HG03558 (cell line): ENCODE measurements around the gene CCDC68.

ENCODE experiments used
- ATAC-seq: cut with Tn5 transposase; IDR thresholded peaks from one replicate; pipeline ENCODE4 v1.9.1; 2021; ENCODE audit warnings: moderate number of reproducible peaks; ENCODE audit not compliant: unreplicated experiment; ENCODE audit errors: extremely low read depth

Gene CCDC68

DNA sequence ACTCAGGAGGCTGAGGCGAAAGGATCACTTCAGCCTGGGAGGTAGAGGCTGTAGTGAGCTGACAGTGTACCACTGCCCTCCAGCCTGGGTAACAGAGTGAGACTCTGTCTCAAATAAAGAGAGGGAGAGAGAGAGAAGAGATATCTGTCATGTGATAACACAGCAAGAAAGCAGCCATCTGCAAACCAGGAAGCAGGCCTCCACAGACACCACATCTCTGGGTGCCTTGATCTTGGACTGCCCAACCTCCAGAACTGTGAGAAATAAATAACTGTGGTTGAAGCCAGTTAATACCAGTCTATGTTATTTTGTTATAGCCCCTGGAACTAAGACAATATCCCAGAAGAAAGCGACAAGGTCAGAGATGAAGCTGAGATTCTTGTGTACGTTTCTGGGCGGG, 2.6 kb upstream of the CCDC68 start:
- ATAC-seq = no peak

DNA sequence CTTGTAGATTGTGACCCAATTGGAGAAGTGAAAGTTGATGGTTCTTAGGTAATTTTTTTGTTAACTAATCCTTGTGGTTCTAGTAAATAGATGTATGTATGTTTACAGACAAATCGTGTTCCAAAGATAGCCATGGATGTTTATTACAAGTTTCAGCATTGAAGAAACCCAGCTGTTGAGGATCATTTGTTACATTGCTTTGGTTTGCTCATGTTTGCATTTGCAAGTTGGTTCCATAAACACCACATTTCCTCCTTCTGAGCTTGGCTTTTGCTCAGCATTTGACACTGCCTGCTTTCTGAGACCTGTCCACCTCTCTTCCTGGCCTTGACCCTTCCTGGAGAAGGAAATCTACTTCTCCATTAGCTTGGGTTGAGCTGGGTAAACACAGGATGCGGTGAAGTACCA, 1.8 kb upstream of the CCDC68 start:
- no peak for ATAC-seq

DNA sequence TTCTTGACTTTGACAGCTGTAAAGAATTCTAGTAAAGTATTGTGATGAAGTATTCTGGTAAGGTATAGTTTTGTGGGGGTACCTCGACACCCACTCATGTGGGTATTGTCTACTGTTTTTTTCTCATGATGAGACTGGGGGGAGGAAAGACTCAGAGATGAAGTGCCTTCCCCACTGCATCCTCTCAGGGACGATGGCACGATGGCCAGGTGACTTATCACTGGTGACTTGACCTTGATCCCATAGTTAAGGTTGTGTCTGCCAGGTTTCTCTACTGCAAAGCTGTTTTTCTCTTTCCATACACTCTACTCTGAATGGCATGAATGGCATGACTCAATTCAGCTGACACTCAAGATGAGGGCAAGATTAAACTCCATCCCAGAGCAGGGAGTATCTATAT, 936 bp upstream of the CCDC68 start:
- no peak for ATAC-seq

DNA sequence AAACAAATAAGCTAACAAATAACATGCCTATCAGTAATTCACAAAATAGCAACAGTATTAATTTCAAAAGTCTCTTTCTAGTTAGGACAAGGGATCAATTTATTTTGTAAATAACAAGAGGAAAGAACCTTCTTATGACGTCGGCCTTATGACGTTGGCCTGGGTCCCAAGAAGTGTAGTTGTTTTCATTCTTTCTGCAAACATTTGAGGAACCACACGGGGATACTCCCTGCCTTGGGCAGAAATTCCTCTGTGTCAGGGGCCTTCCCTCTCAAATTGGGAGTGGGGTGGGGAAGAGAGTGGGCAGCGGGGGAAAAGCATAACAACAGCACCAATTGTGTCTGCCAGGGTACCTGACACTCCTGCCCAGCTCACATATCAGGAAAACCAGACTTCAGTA, 1.3 kb downstream of the CCDC68 start:
- ATAC-seq = no peak

DNA sequence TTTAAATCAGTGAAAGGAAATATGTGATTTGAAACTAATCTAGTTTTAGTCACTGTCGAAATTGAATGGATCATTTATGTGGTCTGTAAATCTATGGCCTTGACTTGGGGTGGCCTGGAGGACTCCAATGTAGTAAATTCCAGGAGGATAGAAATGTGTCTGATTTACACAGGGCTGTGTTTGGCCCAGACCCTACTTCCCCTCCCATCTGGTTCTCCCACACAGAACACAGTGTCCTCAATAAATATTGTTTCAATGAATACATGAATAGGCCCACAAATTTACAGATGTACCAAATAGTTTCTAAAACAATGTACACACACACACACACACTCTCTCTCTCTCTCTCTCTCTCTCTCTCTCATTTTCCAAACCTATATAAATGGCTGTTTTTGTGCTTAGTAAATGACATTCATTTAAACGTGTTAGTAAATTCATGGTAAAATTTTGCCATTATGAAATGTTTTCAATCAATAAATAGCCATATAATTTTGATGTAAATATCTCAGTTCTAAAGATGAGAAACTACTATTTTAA, 1.9 kb downstream of the CCDC68 start:
- ATAC-seq = no peak

DNA sequence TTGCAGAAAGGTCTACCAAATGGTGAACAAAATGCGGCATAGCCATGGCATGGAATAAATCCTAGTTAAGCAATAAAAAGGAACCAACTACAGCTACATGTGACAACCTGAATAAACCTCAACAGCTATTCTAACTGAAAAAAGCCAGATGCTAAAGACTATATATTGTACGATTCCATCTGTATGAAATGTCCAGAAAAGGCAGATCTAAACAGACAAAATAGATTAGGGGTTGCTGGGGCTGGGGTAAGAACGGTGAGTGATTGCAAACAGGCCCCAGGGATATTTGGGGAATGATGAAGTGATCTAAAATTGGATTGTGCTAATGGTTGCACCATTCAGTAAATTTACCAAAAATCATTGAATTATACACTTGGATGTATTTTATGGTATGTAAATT, 2.8 kb downstream of the CCDC68 start:
- ATAC-seq = no peak

DNA sequence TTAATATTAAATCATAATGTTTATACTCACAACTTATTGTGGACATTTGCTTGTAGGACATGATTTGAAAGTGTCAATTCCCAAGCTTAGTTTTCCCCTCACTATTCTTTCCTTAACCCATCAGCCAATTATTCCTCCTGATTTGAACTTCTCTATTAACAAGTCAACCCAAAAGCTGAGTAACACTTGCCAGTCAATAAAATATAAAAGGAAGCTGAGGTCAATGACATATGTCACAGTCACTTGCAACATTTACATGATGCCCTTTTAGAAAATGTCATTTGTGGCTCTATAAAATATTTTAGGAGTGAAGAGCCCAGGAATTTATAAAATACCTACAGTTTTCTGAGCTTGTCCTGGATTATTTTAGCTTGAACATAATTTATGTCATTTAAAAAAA, 7.2 kb downstream of the CCDC68 start:
- no peak for ATAC-seq

DNA sequence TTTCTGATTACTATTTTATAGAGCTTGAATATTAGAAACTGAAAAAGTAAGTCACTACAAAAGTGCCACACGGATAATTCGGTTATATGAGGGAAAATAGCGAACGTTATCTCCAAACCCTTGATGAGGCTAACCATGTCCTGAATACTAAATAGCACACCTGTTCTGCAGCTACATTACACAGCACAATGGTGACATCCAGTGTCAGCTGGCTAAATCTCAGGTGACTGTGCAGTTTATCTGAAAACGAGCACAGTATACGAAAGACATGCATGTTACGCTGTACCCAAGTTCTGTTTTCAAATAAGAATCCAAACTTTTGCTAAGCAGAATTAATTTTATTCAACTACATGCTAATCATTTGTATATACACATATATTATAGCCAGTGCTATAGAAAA, 9.0 kb downstream of the CCDC68 start:
- no peak for ATAC-seq

DNA sequence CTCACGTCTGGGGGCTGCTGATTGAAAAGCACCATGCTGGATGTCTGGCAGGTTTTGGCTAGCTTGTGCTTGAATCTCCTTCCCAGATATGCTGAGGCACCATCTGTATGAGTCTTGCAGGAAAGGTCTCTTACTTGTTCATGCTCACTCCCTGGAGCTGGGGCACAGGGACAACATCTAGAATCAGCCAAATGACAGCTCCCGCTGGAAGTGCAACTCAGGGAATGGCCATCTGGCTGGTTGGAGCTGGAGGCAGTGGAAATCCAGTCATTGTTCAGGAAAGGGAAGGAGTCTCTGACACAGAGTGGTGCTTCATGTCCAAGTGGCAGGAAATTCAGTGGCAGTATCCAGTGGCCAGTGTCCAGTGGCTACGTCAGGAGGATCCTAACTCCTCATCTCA, 9.7 kb downstream of the CCDC68 start:
- ATAC-seq = no peak

DNA sequence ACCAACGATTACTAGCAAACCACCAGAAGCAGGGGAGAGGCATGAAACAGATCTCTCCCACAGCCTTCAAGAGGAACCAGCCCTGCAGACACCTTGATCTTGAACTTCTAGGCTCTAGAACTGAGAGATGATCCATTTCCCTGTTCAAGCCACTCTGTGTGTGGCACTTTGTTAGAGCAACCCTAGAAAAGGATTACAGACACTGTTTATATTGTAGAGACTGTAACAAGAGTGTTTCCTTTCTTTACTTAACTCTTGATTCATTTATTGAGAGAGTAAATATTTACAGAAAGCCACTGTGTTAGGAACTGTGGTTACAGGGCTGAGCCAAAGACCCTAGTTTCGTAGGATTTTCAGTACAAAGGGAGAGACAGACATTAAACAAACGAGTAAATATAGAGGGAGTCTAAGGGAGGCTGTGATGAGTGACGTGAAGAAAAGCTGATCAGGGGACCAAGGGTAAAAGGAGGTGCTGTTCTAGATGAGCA, 10.9 kb downstream of the CCDC68 start:
- no peak for ATAC-seq

DNA sequence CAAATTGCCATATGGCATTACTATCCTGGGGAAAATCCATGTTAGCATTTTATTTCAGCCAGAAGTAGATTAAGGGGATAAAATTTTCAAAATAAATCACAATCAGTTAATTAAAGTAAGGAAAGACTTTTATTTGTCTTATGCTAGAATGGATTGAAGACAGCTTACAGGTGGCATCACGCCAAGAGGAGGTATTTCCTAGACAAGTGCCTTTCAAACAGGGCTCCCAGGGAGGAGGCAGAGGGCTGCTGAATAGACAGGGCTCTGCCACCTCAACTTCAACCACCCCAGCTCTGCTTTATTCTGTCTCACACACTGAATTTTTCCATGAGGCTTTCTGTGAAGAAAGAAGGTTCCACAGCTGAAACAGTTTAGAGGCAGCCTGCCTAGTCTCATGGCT, 12.2 kb downstream of the CCDC68 start:
- no peak for ATAC-seq

DNA sequence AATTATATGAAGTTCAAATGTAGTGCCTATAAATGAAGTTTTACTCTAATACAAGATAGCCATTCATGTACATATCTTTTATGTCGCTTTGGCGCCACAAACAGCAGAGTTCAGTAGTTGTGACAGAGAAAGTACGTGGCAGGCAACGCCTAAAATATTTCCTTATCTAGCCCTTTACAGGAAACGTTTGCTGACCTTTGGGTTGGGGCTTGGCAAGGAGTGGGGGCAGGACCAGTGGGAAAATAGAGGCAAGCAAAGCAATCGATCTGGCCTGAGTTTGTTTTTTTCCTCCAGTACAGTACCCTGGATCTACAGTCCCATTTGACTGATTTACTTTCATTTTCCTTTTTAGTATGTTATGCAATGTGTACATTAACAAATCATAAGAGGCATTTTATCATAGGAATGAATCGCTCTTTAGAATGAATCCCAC, 13.1 kb downstream of the CCDC68 start:
- ATAC-seq = peak; percentile 78

DNA sequence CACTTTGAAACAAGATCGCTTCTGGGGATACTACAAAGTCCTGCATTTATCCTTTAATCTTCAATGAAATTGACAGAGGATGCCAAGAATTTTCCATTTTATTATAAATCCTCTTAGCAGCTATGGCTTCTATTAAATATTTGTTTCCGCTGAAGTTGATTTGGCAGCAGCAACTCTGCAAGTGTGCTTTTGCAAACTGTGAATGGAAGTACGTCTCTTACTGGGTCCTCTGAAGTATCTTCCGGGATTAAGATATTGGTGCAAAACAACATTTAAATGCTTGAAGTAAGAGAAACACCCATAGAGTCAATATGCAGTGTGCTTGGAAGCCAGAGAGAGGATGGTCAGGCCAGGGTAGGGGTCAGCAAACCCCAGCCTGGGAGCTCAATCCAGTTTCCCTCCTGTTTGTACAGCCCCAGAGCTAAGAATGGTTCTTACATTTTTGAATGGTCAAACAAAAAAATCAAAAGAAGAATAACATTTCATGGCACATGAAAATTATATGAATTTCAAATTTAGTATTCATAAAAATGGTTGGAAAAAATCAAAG, 13.6 kb downstream of the CCDC68 start:
- no peak for ATAC-seq

DNA sequence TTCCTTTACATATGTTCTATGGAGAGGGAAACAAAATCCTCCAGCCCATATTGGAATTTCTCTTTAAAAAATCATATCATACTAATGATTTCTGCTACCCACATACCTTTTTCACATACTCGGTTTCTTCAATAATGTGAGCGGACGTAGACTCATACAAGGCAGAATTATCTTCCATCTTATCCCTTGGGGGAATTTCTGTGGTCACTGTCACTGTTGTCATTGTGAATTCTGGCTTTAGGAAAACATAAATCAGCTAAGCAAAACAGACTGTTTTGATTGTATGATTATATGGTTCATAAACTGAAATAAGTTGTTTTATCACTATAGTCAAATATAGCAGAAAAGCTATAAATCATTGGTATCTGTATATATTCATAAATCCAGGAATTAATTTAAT, 16.7 kb downstream of the CCDC68 start:
- no peak for ATAC-seq

DNA sequence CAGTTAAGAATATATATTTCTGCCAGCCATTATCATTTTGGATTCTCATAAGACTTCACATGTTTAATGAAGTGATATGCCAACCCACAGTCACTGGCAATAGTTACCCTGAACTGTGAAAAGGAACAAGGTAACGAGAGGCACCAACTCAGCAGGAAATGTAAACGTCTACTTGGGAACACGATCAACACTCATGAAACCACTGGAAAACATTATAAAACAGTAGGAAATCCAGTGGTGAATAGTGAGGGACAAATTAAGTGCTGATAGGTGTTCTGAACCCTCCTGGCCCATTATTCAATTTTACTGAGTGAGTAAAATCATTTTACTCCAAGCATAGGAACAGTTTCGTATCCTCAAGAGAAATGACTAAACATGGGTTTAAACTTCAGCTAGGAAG, 17.1 kb downstream of the CCDC68 start:
- no peak for ATAC-seq

DNA sequence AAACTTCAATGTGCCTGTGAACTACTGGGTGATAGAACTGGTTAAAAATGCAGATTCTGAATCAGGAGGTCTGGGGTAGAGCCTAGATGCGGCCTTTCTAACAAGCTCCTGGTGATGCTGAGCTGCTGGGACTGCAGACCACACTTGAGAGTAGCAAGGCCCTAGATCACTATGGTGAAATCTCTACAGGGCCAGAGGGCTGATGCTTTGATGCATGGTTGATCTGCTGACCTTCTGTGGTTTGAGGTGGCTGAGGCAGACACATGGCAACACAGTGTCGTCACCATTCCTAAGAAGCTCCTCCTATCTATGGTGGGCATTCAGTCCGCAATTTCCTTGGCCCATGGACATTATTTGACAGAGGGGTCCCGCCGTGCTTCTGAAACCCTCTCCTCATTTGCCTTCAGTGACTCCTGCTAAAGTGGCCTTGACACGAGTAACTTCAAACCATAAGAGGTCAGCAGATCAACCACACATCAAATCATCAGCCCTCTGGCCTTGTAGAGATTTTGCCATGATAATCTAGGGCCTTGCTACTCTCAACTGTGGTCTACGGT, 19.8 kb downstream of the CCDC68 start:
- ATAC-seq = no peak

DNA sequence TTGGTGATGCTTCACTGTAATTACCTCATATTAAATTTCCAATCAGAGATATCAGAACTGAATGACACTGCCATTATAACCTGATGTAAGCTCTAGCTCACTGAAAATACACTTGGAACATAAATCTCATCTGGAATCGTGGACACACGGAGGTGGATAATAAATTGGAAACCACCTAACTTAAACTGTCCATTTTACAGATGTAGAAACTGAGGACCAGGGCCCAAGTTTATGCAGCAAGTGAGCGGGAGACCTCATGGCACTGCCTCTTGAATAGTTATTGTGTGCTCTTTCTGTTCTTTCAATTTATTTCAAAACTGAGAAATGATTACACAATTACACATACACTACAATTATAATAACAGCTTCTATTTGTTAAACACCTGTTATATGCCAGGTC, 20.8 kb downstream of the CCDC68 start:
- ATAC-seq = no peak

DNA sequence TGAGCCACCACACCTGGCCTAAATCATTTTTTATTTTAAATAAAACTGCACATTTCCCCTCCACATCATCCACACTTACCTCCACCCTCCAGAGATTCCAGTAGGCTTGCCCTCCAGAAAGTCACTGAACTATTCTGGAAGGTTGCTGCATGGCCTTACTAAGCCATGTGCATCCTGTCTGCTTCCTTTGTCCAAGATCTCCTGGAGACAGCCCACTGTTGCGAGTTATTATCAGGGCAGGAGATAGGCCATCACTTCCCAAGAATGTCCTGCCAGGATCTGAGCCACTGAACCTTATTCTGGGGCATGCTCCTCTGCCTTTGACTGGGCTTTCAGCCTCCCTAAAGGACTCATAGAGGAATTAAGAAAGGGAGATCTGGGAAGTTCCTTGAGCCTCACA, 26.8 kb downstream of the CCDC68 start:
- ATAC-seq = no peak

DNA sequence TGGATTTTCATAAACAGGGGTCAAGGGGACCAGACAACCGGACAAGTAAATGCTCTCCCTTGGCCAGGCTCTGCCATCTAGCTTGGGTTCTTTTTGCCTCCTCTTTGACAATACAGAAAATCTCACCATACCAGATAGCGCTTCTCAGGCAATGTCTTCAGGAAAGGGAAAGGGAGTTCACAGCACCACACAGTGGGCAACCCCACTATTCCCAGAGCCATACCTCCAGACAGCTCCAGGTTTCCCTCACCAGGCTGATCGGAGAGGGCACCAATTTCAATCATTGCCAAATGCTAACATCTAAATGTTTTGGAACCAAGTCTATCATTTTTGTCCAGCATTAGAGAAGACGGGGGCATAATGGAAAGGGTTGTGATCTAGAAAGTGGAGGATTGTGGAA, 28.1 kb downstream of the CCDC68 start:
- no peak for ATAC-seq

DNA sequence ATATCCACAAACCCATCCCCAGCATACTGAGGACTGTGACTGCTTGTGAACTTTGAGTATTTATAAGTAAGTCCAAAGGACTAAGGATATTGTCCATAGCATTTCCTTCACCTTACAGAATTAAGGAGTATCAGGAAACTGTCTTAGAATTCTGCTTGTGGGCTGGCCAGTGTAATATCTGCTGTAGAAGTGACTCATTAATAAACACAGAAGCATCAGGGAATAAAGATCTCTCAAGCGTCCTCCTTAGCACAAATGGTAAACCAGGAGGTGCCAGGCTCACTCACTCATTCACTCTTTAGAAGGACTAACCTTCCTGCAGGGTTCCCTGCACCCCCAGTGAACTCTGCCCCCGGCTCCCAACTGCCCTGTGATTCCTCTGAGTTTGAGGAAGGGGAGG, 31.0 kb downstream of the CCDC68 start:
- no peak for ATAC-seq

DNA sequence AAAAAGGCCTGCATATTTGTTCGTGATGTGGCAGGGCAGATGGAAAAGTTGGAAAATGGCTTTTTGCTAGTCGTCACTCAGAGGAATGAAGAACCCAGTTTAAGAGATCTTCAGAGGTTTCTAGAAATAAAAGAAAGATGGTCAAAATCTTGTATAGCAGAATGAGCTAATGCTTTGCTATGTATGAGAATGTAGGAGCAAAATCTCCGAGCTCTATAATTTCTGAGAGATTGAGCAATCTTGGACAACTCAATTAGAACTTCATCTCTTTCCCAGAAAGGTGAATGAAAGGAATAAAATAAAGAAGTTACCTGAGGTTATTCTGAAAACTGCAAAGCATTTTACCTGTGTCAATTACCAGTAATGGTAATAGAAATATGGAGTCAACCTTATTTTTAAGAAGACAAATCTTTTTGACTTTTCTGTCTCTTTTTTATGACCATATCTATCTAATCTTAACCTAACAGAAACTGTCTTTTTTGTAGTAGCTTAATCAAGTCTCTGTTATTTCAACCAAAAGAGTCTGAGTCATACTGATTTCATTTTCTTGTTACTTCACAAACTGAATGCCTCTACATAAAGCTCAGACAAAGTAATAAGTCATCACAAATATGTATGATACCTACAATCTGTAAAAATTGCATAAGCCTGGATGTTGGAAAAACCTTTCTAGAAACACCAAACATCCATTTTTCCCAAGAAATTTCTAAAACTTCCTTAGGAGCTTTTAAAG, 32.5 kb downstream of the CCDC68 start:
- ATAC-seq = no peak

DNA sequence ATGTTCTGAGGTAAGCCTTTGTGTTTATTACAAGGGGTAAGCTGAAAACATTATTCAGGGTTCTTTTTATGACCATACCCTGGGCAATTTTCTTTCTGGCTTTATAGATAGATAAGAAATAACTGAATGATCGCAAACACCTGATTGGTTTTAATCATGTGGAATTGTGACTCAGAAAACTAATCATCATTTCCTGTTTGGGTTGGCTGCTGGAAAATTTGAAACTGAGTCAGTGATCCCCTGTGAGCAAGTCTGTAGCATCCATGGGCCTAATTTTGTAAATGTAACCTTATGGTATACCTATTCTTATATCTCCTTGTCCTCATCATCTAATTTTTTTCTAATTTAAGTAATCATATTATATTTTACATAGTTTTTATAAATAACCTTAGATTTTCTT, 34.3 kb downstream of the CCDC68 start:
- ATAC-seq = no peak
